Liver (tissue), 9 donors: ENCODE results near the gene URGCP. TPM values are rescaled to one million over a fixed set of nuclear protein-coding genes. Genes with fewer than 3 reads are reported as not detected.

Source experiments
- DNase-seq: peaks from one replicate; pipeline ENCODE4 v3.0.0-alpha.2; 2017; ENCODE audit warnings: low spot score
- H3K27ac ChIP-seq, 2 donors: one replicate each; pipeline ENCODE4 v1.7.0; 2013; ENCODE audit warnings: inconsistent platforms in 2 of 2, low read length in 2 of 2, control low read depth in 1 of 2, low read depth in 1 of 2, mild to moderate bottlenecking in 1 of 2
- H3K27me3 ChIP-seq, 4 donors: one replicate each; pipeline versions ENCODE4 v1.6.1 to v1.7.0; 2013; ENCODE audit warnings: low read length in 3 of 4, inconsistent platforms in 1 of 4, mild to moderate bottlenecking in 1 of 4, moderate library complexity in 1 of 4; ENCODE audit not compliant: control insufficient read depth in 4 of 4, insufficient read depth in 4 of 4
- H3K36me3 ChIP-seq, 4 donors: one replicate each; pipeline versions ENCODE4 v1.6.1 to v1.7.0; 2013; ENCODE audit warnings: low read length in 3 of 4, mild to moderate bottlenecking in 3 of 4, low read depth in 1 of 4, moderate library complexity in 1 of 4; ENCODE audit not compliant: control insufficient read depth in 4 of 4, insufficient read depth in 3 of 4
- H3K4me1 ChIP-seq, 4 donors: one replicate each; pipeline versions ENCODE4 v1.6.1 to v1.7.0; 2013; ENCODE audit warnings: low read length in 3 of 4, mild to moderate bottlenecking in 3 of 4, moderate library complexity in 1 of 4; ENCODE audit not compliant: control insufficient read depth in 4 of 4, insufficient read depth in 4 of 4
- H3K4me3 ChIP-seq, 3 donors: one replicate each; pipeline versions ENCODE4 v1.6.1 to v1.7.0; 2013; ENCODE audit warnings: low read length in 3 of 3, control low read depth in 1 of 3, low read depth in 1 of 3, mild to moderate bottlenecking in 1 of 3
- H3K9ac ChIP-seq, 2 donors: one replicate each; pipeline ENCODE4 v1.7.0; 2013; ENCODE audit warnings: low read length in 2 of 2, mild to moderate bottlenecking in 2 of 2, moderate library complexity in 2 of 2, control low read depth in 1 of 2, low read depth in 1 of 2
- H3K9me3 ChIP-seq, 4 donors: one replicate each; pipeline versions ENCODE4 v1.6.1 to v1.7.0; 2013; ENCODE audit warnings: low read length in 3 of 4; ENCODE audit not compliant: control insufficient read depth in 4 of 4
- CTCF ChIP-seq: fragments of 150-350 bp; IDR thresholded peaks from 2 replicates; pipeline ENCODE4 v1.5.1; 2017; ENCODE audit warnings: improper control_type of control experiment, low read depth, low read length; ENCODE audit not compliant: missing input control
- EGR1 ChIP-seq, 2 donors: IDR thresholded peaks; 2 replicates each; pipeline ENCODE4 v1.6.1; 2016 to 2018; ENCODE audit warnings: antibody characterized with exemption in 2 of 2, low read depth in 2 of 2
- FOXA1 ChIP-seq: IDR thresholded peaks from 2 replicates; pipeline ENCODE4 v1.6.1; 2016; ENCODE audit warnings: antibody characterized with exemption
- FOXA2 ChIP-seq: IDR thresholded peaks from 2 replicates; pipeline ENCODE4 v1.6.1; 2016; ENCODE audit warnings: antibody characterized with exemption
- HNF4A ChIP-seq, 2 donors: conservative IDR thresholded peaks; 2 replicates each; pipeline ENCODE4 v1.6.1; 2016; ENCODE audit warnings: antibody characterized with exemption in 2 of 2, mild to moderate bottlenecking in 2 of 2
- HNF4G ChIP-seq: IDR thresholded peaks from 2 replicates; pipeline ENCODE4 v1.6.1; 2016; ENCODE audit warnings: antibody characterized with exemption
- JUND ChIP-seq, 2 donors: IDR thresholded peaks; 2 replicates each; pipeline ENCODE4 v1.6.1; 2016; ENCODE audit warnings: antibody characterized with exemption in 2 of 2
- MAX ChIP-seq: IDR thresholded peaks from 2 replicates; pipeline ENCODE4 v1.6.1; 2016; ENCODE audit warnings: antibody characterized with exemption
- NR2F2 ChIP-seq: IDR thresholded peaks from 2 replicates; pipeline ENCODE4 v1.6.1; 2016; ENCODE audit warnings: antibody characterized with exemption
- RXRA ChIP-seq, 2 donors: IDR thresholded peaks; 2 replicates each; pipeline ENCODE4 v1.6.1; 2017 to 2018; ENCODE audit warnings: antibody characterized with exemption in 2 of 2, mild to moderate bottlenecking in 1 of 2
- SP1 ChIP-seq: IDR thresholded peaks from 2 replicates; pipeline ENCODE4 v1.6.1; 2018; ENCODE audit warnings: antibody characterized with exemption, mild to moderate bottlenecking
- TAF1 ChIP-seq: conservative IDR thresholded peaks from 2 replicates; pipeline ENCODE4 v1.6.1; 2016; ENCODE audit warnings: antibody characterized with exemption, mild to moderate bottlenecking
- YY1 ChIP-seq: IDR thresholded peaks from 2 replicates; pipeline ENCODE4 v1.6.1; 2016; ENCODE audit warnings: antibody characterized with exemption, mild to moderate bottlenecking
- WGBS: extraction: QIAGEN DNeasy Blood & Tissue Kit; methylation state at CpG from one replicate; pipeline ENCODE4 v1.1.7; 2013; 5-methylcytosine and 5-hydroxymethylcytosine counted together
- polyA plus RNA-seq, 2 donors: library from polyadenylated mRNA; stranded (reverse) in 1 of 2; unstranded in 1 of 2; fragments of 200-250 nt in 1 of 2; fragments of >200 nt in 1 of 2; fragmentation: Nextera tagmentation in 1 of 2; extraction: Ambion mirVana in 1 of 2; gene quantifications; one replicate each; pipeline versions ENCODE4 v1.2.1 to v1.2.3, GENCODE V29; 2013 to 2015
- total RNA-seq, 2 donors: library from RNA; depleted of rRNA; stranded (reverse); fragments of >200 nt; gene quantifications; one replicate each; pipeline ENCODE4 v1.2.3, GENCODE V29; 2014
- TF ChIP-seq, protein P1 (sequence below): IDR thresholded peaks from 2 replicates; pipeline ENCODE4 v1.6.1; 2016; ENCODE audit warnings: antibody characterized with exemption, mild to moderate bottlenecking
- TF ChIP-seq, protein P2 (sequence below): IDR thresholded peaks from 2 replicates; pipeline ENCODE4 v1.6.1; 2016; ENCODE audit warnings: antibody characterized with exemption
- TF ChIP-seq, protein P3 (sequence below): IDR thresholded peaks from 2 replicates; pipeline ENCODE4 v1.6.1; 2016; ENCODE audit warnings: antibody characterized with exemption
- donor health status: healthy.
- donor health status: healthy.
- donor health status: healthy.
- donor health status: healthy.
- donor health status: healthy.

The URGCP gene
- total and polyA plus RNA-seq, 4 donors = 7.2 to 28.4 (median 13.0) TPM

DNA sequence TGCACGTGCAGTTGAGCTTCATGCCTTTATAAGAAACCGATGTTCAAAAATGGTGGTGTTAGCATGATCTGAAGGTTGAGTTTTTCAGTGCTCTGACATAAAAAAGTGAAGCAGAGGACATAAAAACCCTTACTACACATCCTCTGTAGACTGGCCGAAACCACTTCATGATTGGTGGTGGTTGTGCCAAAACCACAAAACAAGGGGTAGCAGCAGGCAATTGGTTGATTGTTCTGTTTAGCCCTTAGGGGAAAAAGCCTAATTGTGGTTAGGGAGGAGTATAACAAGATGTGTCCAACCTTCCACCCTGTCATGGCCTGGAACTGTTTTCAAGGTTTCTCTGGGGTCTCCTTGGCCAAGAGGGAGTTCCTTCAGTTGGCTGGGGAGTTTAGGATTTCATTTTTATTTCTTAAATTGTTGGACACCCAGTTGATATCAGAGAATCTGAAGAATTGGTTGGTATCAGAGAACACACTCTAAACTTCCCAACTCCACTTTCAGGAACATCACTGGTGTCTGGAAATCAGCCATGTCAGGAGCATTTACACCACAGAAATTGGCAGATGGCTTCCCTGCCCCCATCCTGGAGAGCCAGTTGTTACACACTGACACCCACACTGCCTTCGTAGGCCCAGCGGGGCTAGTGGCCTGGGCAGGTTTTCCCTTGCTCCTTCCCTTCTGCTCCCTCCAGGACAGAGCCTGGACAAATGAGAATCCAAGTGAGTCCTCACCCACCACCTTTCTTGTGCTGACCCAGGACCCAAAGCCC, 55.9 kb downstream of the URGCP start:
- Histone ChIP-seq H3K27ac (no peak overlapping the region), H3K4me1 (no peaks in the 10 kb centered on the region), H3K9me3 (no peaks in the 10 kb centered on the region), H3K4me3 (no peak overlapping the region), H3K36me3 (no peaks in the 10 kb centered on the region), H3K9ac (no peak overlapping the region), H3K27me3 (no peaks in the 10 kb centered on the region)
- DNase-seq = no peak
- WGBS = 91% methylated on average over 5 of the region's 5 CpGs
- TF ChIP-seq, protein P1, sequence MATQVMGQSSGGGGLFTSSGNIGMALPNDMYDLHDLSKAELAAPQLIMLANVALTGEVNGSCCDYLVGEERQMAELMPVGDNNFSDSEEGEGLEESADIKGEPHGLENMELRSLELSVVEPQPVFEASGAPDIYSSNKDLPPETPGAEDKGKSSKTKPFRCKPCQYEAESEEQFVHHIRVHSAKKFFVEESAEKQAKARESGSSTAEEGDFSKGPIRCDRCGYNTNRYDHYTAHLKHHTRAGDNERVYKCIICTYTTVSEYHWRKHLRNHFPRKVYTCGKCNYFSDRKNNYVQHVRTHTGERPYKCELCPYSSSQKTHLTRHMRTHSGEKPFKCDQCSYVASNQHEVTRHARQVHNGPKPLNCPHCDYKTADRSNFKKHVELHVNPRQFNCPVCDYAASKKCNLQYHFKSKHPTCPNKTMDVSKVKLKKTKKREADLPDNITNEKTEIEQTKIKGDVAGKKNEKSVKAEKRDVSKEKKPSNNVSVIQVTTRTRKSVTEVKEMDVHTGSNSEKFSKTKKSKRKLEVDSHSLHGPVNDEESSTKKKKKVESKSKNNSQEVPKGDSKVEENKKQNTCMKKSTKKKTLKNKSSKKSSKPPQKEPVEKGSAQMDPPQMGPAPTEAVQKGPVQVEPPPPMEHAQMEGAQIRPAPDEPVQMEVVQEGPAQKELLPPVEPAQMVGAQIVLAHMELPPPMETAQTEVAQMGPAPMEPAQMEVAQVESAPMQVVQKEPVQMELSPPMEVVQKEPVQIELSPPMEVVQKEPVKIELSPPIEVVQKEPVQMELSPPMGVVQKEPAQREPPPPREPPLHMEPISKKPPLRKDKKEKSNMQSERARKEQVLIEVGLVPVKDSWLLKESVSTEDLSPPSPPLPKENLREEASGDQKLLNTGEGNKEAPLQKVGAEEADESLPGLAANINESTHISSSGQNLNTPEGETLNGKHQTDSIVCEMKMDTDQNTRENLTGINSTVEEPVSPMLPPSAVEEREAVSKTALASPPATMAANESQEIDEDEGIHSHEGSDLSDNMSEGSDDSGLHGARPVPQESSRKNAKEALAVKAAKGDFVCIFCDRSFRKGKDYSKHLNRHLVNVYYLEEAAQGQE = no peak
- TF ChIP-seq TAF1 = no peak
- no peak for TF ChIP-seq HNF4G
- TF ChIP-seq CTCF = no peak
- TF ChIP-seq, protein P2, sequence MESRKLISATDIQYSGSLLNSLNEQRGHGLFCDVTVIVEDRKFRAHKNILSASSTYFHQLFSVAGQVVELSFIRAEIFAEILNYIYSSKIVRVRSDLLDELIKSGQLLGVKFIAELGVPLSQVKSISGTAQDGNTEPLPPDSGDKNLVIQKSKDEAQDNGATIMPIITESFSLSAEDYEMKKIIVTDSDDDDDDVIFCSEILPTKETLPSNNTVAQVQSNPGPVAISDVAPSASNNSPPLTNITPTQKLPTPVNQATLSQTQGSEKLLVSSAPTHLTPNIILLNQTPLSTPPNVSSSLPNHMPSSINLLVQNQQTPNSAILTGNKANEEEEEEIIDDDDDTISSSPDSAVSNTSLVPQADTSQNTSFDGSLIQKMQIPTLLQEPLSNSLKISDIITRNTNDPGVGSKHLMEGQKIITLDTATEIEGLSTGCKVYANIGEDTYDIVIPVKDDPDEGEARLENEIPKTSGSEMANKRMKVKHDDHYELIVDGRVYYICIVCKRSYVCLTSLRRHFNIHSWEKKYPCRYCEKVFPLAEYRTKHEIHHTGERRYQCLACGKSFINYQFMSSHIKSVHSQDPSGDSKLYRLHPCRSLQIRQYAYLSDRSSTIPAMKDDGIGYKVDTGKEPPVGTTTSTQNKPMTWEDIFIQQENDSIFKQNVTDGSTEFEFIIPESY = no peak
- no peak for TF ChIP-seq YY1
- no peak for TF ChIP-seq FOXA2
- no peak for TF ChIP-seq NR2F2
- no peak for TF ChIP-seq MAX
- no peak for TF ChIP-seq HNF4A (conservative IDR thresholded peaks at IDR 0.05)
- TF ChIP-seq, protein P3, sequence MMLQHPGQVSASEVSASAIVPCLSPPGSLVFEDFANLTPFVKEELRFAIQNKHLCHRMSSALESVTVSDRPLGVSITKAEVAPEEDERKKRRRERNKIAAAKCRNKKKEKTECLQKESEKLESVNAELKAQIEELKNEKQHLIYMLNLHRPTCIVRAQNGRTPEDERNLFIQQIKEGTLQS = no peak
- no peak for TF ChIP-seq RXRA (IDR thresholded peaks at IDR 0.05)
- TF ChIP-seq EGR1 (IDR thresholded peaks at IDR 0.05; ENCODE audit: low read depth in 2 of 2) = no peak
- no peak for TF ChIP-seq JUND (IDR thresholded peaks at IDR 0.05)
- TF ChIP-seq SP1 = no peak
- no peak for TF ChIP-seq FOXA1
